Measurements from ENCODE around the gene EOLA1.
A peak's percentile ranks its signal among the peaks of the same experiment; 100 is the strongest.
"Not testable (repeated sequence)": the region's sequence is repeated elsewhere in the genome, so short reads cannot be mapped to it uniquely, and the experiment has no call there.

Gene EOLA1

GRCh38 chrX:149513825-149514428, 26.9 kb upstream of the EOLA1 start:
- no peak for DNase-seq (ENCODE audit: low read depth)

GRCh38 chrX:149515954-149516602, 24.7 kb upstream of the EOLA1 start:
- DNase-seq (ENCODE audit: low read depth) = no peak

GRCh38 chrX:149516604-149517003, 24.2 kb upstream of the EOLA1 start:
- DNase-seq (ENCODE audit: low read depth) = no peak

- no peak for DNase-seq (ENCODE audit: low read depth)
Observed at GRCh38 chrX:149517308-149517707, 23.5 kb upstream of the EOLA1 start.

GRCh38 chrX:149518236-149518635, 22.6 kb upstream of the EOLA1 start:
- DNase-seq (ENCODE audit: low read depth) = no peak

- peak; percentile 22 for DNase-seq (ENCODE audit: low read depth)
Observed at GRCh38 chrX:149520636-149521277, 20.1 kb upstream of the EOLA1 start.

GRCh38 chrX:149521438-149521837, 19.4 kb upstream of the EOLA1 start:
- no peak for DNase-seq (ENCODE audit: low read depth)

- no peak for DNase-seq (ENCODE audit: low read depth)
Observed at GRCh38 chrX:149522916-149523315, 17.9 kb upstream of the EOLA1 start.

- peak; percentile 68 for DNase-seq (ENCODE audit: low read depth)
Observed at GRCh38 chrX:149525389-149525788, 15.4 kb upstream of the EOLA1 start.

- not testable (repeated sequence) for DNase-seq (ENCODE audit: low read depth)
Observed at GRCh38 chrX:149525903-149526302, 14.9 kb upstream of the EOLA1 start.

- not testable (repeated sequence) for DNase-seq (ENCODE audit: low read depth)
Observed at GRCh38 chrX:149526318-149527033, 14.3 kb upstream of the EOLA1 start.

GRCh38 chrX:149527705-149528104, 13.1 kb upstream of the EOLA1 start:
- peak; percentile 18 for DNase-seq (ENCODE audit: low read depth)

- no peak for DNase-seq (ENCODE audit: low read depth)
Observed at GRCh38 chrX:149528381-149528780, 12.4 kb upstream of the EOLA1 start.

GRCh38 chrX:149531599-149531998, 9.2 kb upstream of the EOLA1 start:
- no peak for DNase-seq (ENCODE audit: low read depth)

- DNase-seq (ENCODE audit: low read depth) = not testable (repeated sequence)
Observed at GRCh38 chrX:149532868-149533267, 7.9 kb upstream of the EOLA1 start.

- DNase-seq (ENCODE audit: low read depth) = not testable (repeated sequence)
Observed at GRCh38 chrX:149533999-149534398, 6.8 kb upstream of the EOLA1 start.

- not testable (repeated sequence) for DNase-seq (ENCODE audit: low read depth)
Observed at GRCh38 chrX:149534926-149535602, 5.7 kb upstream of the EOLA1 start.

GRCh38 chrX:149537474-149537873, 3.3 kb upstream of the EOLA1 start:
- DNase-seq (ENCODE audit: low read depth) = not testable (repeated sequence)

GRCh38 chrX:149539283-149540130, 1.3 kb upstream of the EOLA1 start:
- DNase-seq (ENCODE audit: low read depth) = peak; percentile 93

GRCh38 chrX:149540131-149540620, 636 bp upstream of the EOLA1 start:
- peak; percentile 77 for DNase-seq (ENCODE audit: low read depth)

- no peak for DNase-seq (ENCODE audit: low read depth)
Observed at GRCh38 chrX:149541521-149542047, 772 bp downstream of the EOLA1 start.
